HepG2 (cell line): ENCODE data around the gene PAPOLA. TPM values are rescaled to one million over a fixed set of nuclear protein-coding genes. Genes with fewer than 3 reads are reported as not detected.
A peak's percentile ranks its signal among the peaks of the same experiment; 100 is the strongest.

ENCODE experiments used
- ATF1 ChIP-seq: IDR thresholded peaks from 2 replicates; pipeline ENCODE4 v1.6.1; 2016; ENCODE audit warnings: mild to moderate bottlenecking, control low read depth
- BORCS8-MEF2B ChIP-seq: sonication (generic); formaldehyde crosslinking; IDR thresholded peaks from 2 replicates; pipeline ENCODE4 v1.8.0; 2022; ENCODE audit warnings: mild to moderate bottlenecking, missing genetic modification reagents
- ELF1 ChIP-seq: sonication (generic); formaldehyde crosslinking; IDR thresholded peaks from 2 replicates; pipeline ENCODE4 v1.4.0; 2020; ENCODE audit warnings: missing genetic modification reagents
- JUNB ChIP-seq: sonication (generic); formaldehyde crosslinking; IDR thresholded peaks from 2 replicates; pipeline ENCODE4 v1.8.0; 2022; ENCODE audit warnings: missing genetic modification reagents, mild to moderate bottlenecking, borderline replicate concordance
- MBNL3 ChIP-seq: fragments of 250-450 bp; sonication (Bioruptor Pico); conservative IDR thresholded peaks from 2 replicates; pipeline ENCODE4 v1.8.0; 2022; ENCODE audit warnings: mild to moderate bottlenecking, inconsistent platforms
- SRF ChIP-seq: IDR thresholded peaks from 2 replicates; pipeline ENCODE4 v1.6.1; 2011; ENCODE audit warnings: mild to moderate bottlenecking, low read depth, low read length, moderate library complexity
- TCF7L2 ChIP-seq: IDR thresholded peaks from 2 replicates; pipeline ENCODE4 v1.6.1; 2011; ENCODE audit warnings: mild to moderate bottlenecking, low read depth, low read length, moderate library complexity
- ZBTB38 ChIP-seq: sonication (generic); formaldehyde crosslinking; IDR thresholded peaks from 2 replicates; pipeline ENCODE4 v1.5.1; 2020; ENCODE audit warnings: mild to moderate bottlenecking, missing genetic modification reagents
- ZFP1 ChIP-seq: IDR thresholded peaks from 2 replicates; pipeline ENCODE4 v1.6.1; 2016
- ZFY ChIP-seq: sonication (generic); formaldehyde crosslinking; IDR thresholded peaks from 2 replicates; pipeline ENCODE4 v1.4.0; 2020; ENCODE audit warnings: missing genetic modification reagents
- ZNF780A ChIP-seq: sonication (generic); formaldehyde crosslinking; IDR thresholded peaks from 2 replicates; pipeline ENCODE4 v1.8.0; 2022; ENCODE audit warnings: mild to moderate bottlenecking, missing genetic modification reagents, moderate library complexity
- polyA plus RNA-seq, 8 experiments: library from polyadenylated mRNA; depleted of rRNA in 3 of 8; stranded (reverse) in 7 of 8; unstranded in 1 of 8; fragments of >200 nt; fragmentation: Illumina TruSeq in 4 of 8; extraction: Trizol in 4 of 8; gene quantifications; 2 replicates each; pipeline versions ENCODE4 v1.2.1 to v1.2.3, GENCODE V29; 2011 to 2016; ENCODE audit warnings: low read depth in 4 of 8, missing spikeins in 1 of 8, mixed read lengths in 1 of 8; ENCODE audit not compliant: insufficient read depth in 1 of 8
- total RNA-seq, 5 experiments: library from RNA; depleted of rRNA; stranded (reverse); fragments of >200 nt; fragmentation: Illumina TruSeq; extraction: Trizol; gene quantifications; 2 replicates each; pipeline ENCODE4 v1.2.3, GENCODE V29; 2016; ENCODE audit warnings: low read depth in 1 of 5
- TF ChIP-seq, protein P1 (sequence below), 2 experiments: fragments of 450-650 bp in 1 of 2; sonication (generic) in 1 of 2; formaldehyde crosslinking in 1 of 2; IDR thresholded peaks; 2 replicates each; pipeline versions ENCODE4 v1.6.1 to v1.8.0; 2016 to 2022; ENCODE audit warnings: antibody characterized with exemption in 1 of 2, mild to moderate bottlenecking in 1 of 2, missing genetic modification reagents in 1 of 2
- TF ChIP-seq, protein P2 (sequence below): sonication (generic); formaldehyde crosslinking; IDR thresholded peaks from 2 replicates; pipeline ENCODE4 v1.5.0; 2020; ENCODE audit warnings: missing genetic modification reagents, mild to moderate bottlenecking, borderline replicate concordance
- TF ChIP-seq, protein P3 (sequence below): sonication (generic); formaldehyde crosslinking; IDR thresholded peaks from 2 replicates; pipeline ENCODE4 v1.5.0; 2020; ENCODE audit warnings: missing genetic modification reagents
- TF ChIP-seq, protein P4 (sequence below): sonication (generic); formaldehyde crosslinking; IDR thresholded peaks from 2 replicates; pipeline ENCODE4 v1.8.0; 2022; ENCODE audit warnings: mild to moderate bottlenecking, missing genetic modification reagents; ENCODE audit not compliant: insufficient replicate concordance

Gene PAPOLA
- total and polyA plus RNA-seq, 2 of the 13 experiments (the other 11 are each of a cell fraction or from before 2014, with no cell fraction given) = 103 to 151 TPM

DNA sequence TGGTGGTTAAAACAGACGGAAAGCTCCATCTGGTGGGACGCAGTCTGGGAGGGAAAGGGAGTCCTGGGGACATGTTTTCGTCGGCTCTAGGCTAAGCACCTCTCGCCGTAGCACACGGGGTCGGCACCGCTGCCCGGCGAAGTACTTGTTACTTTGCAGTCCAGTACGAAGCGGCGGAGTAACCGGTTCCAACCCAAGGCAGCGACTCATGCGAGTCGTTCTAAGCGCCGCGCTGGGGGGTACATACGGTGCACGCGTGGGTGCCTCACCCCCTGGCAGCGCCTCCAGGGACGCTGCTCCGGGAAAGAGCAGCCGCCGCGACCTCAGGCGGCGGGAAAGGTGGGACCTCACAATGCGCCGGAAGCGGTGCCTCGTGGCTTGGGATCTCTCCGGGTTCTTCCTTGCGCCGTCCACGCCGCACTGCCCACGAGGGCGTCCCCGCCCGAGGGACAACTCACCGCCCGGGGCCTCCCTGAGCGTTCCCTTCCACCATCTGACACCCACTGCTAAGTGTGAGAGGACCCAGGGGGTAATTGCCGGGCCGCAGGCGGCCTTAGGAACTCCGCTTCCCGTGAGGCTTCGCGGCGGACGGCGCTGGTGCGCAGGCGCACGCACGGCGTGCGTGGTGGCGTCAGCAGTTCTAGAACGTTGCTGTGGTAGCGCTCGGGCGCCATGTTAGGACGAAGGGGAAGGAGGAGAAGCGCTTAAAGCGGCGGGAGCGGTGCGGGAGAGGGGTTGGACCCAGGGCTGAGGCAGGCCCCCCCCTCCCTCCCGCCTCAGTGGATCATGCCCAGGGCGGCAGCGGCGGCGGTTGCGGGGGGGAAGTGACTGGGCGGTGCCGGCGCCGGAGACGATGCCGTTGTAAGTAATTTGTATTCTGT lies at the start of gene PAPOLA (continued):
- TF ChIP-seq, protein P1, sequence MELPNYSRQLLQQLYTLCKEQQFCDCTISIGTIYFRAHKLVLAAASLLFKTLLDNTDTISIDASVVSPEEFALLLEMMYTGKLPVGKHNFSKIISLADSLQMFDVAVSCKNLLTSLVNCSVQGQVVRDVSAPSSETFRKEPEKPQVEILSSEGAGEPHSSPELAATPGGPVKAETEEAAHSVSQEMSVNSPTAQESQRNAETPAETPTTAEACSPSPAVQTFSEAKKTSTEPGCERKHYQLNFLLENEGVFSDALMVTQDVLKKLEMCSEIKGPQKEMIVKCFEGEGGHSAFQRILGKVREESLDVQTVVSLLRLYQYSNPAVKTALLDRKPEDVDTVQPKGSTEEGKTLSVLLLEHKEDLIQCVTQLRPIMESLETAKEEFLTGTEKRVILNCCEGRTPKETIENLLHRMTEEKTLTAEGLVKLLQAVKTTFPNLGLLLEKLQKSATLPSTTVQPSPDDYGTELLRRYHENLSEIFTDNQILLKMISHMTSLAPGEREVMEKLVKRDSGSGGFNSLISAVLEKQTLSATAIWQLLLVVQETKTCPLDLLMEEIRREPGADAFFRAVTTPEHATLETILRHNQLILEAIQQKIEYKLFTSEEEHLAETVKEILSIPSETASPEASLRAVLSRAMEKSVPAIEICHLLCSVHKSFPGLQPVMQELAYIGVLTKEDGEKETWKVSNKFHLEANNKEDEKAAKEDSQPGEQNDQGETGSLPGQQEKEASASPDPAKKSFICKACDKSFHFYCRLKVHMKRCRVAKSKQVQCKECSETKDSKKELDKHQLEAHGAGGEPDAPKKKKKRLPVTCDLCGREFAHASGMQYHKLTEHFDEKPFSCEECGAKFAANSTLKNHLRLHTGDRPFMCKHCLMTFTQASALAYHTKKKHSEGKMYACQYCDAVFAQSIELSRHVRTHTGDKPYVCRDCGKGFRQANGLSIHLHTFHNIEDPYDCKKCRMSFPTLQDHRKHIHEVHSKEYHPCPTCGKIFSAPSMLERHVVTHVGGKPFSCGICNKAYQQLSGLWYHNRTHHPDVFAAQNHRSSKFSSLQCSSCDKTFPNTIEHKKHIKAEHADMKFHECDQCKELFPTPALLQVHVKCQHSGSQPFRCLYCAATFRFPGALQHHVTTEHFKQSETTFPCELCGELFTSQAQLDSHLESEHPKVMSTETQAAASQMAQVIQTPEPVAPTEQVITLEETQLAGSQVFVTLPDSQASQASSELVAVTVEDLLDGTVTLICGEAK (IDR thresholded peaks at IDR 0.05) = no peak
- TF ChIP-seq, protein P1 (CRISPR knock-in tag; IDR thresholded peaks at IDR 0.05) = peak; percentile 83
- TF ChIP-seq BORCS8-MEF2B (CRISPR knock-in tag) (no peak), ZNF780A (0 out of 2 replicates have a peak, but pooled peaks have one; percentile 49), SRF (no peak), MBNL3 (CRISPR knock-in tag) (no peak), ZBTB38 (CRISPR knock-in tag) (peak; percentile 65; the same call in 1 of the 2 replicates), ZFP1 (CRISPR knock-in tag) (no peak), ELF1 (CRISPR knock-in tag) (peak; percentile 70), TCF7L2 (no peak), ATF1 (peak; percentile 92), ZFY (CRISPR knock-in tag) (peak; percentile 93), JUNB (CRISPR knock-in tag) (no peak)
- TF ChIP-seq, protein P2, sequence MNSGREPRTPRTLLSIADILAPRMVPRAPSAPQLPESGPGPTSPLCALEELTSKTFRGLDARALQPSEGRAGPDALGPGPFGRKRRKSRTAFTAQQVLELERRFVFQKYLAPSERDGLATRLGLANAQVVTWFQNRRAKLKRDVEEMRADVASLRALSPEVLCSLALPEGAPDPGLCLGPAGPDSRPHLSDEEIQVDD = peak; percentile 87; the same call in 1 of the 2 replicates
- TF ChIP-seq, protein P3, sequence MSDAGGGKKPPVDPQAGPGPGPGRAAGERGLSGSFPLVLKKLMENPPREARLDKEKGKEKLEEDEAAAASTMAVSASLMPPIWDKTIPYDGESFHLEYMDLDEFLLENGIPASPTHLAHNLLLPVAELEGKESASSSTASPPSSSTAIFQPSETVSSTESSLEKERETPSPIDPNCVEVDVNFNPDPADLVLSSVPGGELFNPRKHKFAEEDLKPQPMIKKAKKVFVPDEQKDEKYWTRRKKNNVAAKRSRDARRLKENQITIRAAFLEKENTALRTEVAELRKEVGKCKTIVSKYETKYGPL (CRISPR knock-in tag) = no peak
- TF ChIP-seq, protein P4, sequence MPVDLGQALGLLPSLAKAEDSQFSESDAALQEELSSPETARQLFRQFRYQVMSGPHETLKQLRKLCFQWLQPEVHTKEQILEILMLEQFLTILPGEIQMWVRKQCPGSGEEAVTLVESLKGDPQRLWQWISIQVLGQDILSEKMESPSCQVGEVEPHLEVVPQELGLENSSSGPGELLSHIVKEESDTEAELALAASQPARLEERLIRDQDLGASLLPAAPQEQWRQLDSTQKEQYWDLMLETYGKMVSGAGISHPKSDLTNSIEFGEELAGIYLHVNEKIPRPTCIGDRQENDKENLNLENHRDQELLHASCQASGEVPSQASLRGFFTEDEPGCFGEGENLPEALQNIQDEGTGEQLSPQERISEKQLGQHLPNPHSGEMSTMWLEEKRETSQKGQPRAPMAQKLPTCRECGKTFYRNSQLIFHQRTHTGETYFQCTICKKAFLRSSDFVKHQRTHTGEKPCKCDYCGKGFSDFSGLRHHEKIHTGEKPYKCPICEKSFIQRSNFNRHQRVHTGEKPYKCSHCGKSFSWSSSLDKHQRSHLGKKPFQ (CRISPR knock-in tag) = peak; percentile 80
